CD4-positive, alpha-beta T cell treated with Interleukin-15 for 4 hours (primary cell): Measurements from ENCODE around the gene CHTF8.

ENCODE experiments used
- DNase-seq: peaks from one replicate; pipeline ENCODE4 v3.0.0-alpha.2; 2020; ENCODE audit warnings: low spot score

Gene CHTF8

GRCh38 chr16:69112285-69113129 is 19.9 kb downstream of the CHTF8 start:
- peak; percentile 31 for DNase-seq

- DNase-seq = no peak
These were observed 20.5 kb downstream of the CHTF8 start for GRCh38 chr16:69111876-69112230.

- no peak for DNase-seq
These were observed 21.0 kb downstream of the CHTF8 start for GRCh38 chr16:69111216-69111875.

DNA sequence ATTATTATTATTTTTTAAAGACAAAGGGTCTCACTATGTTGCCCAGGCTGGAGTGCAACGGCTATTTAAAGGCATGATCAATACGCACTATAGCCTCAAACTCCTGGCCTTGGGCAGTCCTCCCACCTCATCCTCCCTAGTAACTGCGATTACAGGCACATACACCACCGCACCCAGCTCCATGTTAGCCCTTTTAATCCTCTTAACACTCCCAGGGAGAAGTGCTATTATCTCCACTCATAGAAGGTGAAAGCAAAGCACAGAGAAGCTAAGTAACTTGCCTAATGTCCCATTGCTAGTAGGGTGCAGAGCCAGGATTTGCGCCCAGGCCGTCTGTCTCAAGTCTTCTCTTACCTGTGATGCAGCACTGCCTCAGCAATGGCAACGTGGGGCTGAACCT is 22.0 kb downstream of the CHTF8 start:
- no peak for DNase-seq

DNA sequence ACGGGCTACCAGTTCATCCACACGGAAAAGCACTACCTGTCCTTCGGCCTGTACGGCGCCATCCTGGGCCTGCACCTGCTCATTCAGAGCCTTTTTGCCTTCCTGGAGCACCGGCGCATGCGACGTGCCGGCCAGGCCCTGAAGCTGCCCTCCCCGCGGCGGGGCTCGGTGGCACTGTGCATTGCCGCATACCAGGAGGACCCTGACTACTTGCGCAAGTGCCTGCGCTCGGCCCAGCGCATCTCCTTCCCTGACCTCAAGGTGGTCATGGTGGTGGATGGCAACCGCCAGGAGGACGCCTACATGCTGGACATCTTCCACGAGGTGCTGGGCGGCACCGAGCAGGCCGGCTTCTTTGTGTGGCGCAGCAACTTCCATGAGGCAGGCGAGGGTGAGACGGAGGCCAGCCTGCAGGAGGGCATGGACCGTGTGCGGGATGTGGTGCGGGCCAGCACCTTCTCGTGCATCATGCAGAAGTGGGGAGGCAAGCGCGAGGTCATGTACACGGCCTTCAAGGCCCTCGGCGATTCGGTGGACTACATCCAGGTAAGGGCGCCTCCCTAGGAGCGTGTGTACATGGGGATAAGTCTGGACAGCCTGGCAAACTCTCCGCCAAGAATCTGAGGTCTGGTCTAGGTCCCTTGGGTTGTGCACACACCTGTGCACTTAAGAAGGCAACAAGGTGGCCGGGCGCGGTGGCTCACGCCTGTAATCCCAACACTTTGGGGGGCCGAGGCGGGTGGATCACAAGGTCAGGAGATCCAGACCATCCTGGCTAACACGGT is 22.7 kb downstream of the CHTF8 start:
- DNase-seq = no peak

GRCh38 chr16:69108905-69109252 is 23.5 kb downstream of the CHTF8 start:
- no peak for DNase-seq

GRCh38 chr16:69108064-69108904 is 24.1 kb downstream of the CHTF8 start:
- no peak for DNase-seq

GRCh38 chr16:69107316-69107962 is 24.9 kb downstream of the CHTF8 start:
- DNase-seq = no peak

DNA sequence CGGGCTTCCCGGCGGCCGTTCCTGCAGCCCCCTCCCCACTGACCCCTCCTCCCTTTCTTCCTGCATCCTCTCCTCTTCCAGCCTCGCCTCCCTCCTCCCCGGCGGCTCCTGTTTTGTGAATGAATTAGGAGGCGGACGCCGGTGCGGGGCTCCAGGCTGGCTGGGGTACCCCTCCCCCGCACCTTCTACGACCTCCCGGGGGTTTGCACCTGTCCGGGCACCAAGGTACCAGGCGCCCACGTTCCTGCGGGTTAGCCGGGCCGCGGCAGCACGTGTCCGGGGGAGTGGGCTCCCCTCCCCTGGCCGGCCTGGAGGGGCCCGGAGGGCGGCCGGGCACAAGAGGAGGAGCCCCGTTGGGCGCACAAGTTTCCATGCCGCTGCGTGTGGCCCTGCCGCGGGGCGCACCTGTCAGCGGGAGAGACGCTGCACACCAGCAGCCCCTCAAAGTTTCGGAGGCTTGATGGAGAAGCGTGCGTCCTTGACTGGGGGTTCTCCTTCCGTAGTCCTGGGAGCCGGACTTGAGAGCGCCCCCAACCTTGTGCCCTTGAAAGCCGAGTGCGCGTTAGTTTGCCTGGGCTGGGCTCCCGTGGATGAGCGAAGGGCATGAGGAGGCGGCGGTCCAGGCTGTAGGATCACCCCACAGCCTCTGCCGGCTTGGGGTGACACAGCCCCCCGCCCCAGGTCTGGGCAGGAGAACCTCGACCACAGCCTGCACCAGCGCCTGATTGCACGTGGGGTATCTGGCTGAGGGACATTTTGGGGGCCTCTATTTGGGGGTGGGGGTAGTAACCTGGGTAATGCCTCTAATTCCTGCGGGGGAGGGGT is 25.7 kb downstream of the CHTF8 start:
- DNase-seq = no peak

GRCh38 chr16:69105501-69106361 is 26.7 kb downstream of the CHTF8 start, which contains the start of gene HAS3:
TSS of gene HAS3 (plus strand) at chr16:69105653. CDS start at chr16:69109396, 3,743 bp downstream.
- no peak for DNase-seq

DNA sequence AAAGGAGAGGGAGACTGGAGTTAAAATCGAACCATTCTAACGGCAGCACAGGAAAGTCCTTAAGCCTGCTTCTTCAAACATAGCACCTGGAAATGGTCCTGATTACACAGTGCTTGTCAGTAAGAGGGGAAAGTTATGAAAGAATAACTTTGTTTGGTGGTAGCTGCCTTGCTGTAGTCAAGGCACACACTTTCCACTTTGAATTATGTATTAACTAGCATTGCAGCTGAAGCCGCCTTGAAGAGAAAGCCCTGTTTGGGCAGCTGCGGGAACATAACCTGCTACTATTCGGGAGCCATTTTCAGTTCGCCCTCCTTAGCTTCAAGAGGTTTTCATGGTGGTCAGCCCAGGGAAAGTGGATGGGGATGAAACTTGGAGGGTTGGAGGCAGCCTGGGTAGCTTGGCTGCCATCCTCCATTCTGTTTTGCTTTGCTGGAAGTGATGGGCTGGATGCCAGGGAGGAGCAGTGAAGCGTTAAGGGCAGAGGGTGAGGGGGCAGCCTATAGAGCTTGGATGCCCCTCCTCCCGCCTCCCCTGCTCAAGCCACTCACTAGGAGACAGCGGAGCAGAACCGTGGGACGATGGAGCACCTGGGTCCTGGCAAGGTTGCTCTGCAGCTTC is 32.2 kb downstream of the CHTF8 start:
- DNase-seq = no peak

DNA sequence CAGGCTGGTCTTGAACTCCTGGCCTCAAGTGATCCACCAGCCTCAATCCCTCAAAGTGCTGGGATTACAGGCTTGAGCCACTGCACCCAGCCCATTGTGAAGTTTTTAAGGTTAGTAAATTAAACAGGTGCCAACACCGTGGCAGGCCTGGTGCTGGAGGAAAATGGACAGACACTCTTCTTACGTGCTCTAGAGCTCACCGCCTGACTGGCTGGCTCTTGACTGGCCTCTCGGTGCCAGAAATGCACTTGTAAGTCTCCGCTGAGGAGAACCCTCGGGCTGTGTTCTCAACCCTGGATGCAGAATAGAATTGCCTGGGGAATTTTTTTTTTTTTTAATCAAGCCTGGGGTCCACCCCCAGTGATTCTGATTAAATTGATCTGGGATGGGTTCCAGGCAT is 37.2 kb downstream of the CHTF8 start:
- DNase-seq = no peak

DNA sequence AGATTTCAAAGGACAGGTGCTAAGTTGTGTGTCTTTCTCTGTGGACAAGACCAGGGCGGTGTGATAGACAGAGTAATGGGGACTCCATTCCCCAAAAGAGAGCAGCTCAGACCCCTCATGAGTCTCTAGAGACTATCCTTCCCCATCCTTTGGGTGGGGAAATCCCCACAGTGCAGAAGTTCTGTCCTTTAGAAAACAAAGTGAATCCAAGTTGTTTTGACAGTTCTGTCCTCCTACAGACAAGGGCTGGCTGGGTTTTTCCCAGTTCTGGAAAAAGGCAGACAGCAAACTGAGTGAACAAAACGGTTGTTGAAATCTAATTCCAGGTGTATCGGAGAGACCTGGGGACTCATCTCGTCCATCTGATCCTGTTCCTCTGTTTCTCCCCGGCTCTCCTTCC is 37.9 kb downstream of the CHTF8 start:
- DNase-seq = no peak

- DNase-seq = no peak
These were observed 38.4 kb downstream of the CHTF8 start for GRCh38 chr16:69093974-69094373.

- peak; percentile 23 for DNase-seq
These were observed 43.1 kb downstream of the CHTF8 start for GRCh38 chr16:69089091-69089910.

GRCh38 chr16:69088684-69089083 is 43.7 kb downstream of the CHTF8 start:
- no peak for DNase-seq

DNA sequence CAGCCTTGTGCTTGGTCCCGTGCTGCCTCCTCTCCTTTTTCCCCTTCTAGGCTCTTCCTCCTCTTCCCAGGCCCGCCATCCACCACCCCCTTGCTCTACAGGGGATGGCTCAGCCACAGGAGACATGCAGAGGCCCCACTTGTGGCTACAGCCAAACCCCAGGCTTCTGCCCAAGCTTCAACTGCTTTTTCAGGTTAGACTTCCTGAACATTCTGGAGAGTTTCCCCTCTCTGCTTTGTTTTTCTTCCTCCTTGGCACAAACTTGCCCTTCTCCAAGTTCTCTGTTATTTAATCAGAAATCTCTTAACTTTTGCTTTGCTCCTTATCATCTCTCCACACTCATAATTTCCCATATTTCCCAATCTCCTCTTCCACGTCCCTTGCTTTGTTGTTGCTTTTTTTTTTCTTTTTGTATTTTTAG is 45.2 kb downstream of the CHTF8 start:
- no peak for DNase-seq

DNA sequence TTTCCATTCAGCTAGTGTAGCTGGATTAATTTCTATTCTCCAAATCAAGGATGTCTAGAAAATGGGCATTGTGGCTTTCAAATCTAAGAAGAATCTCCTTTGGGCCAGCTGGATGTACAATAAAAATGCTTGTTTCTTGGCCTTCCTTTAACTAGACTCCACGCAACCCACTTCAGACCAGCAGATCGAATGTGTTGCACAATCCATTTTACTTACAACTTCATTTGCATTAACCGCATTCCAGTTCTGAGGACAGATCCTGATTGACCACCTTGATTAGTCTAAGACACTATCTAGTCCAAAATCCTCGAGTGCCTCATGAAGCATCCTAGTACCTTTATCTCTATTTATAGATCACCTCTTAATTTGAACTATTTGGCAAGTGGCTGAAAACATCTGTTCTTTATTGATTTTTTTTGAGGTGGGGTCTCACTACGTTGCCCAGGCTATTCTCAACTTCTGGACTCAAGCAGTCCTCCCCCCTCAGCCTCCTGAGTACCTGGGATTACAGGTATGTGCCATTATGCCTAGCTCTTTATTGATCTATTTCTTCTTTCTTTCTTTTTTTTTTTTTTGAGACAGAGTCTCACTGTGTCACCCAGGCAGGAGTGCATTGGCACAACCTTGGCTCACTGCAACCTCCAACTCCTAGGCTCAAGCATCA is 47.2 kb downstream of the CHTF8 start:
- no peak for DNase-seq
